ENCODE measurements around the gene CTCFL.

Gene CTCFL

GRCh38 chr20:57559658-57560553, 35.0 kb upstream of the CTCFL start:
- DNase-seq = no peak

GRCh38 chr20:57559289-57559634, 34.3 kb upstream of the CTCFL start:
- no peak for DNase-seq

GRCh38 chr20:57558614-57559288, 33.8 kb upstream of the CTCFL start:
- no peak for DNase-seq

GRCh38 chr20:57557926-57558613, 33.1 kb upstream of the CTCFL start:
- DNase-seq = no peak

- no peak for DNase-seq
Observed at GRCh38 chr20:57556980-57557274, 32.0 kb upstream of the CTCFL start.

- DNase-seq = no peak
Observed at GRCh38 chr20:57555457-57556184, 30.7 kb upstream of the CTCFL start.

GRCh38 chr20:57553376-57554018, 28.6 kb upstream of the CTCFL start:
- no peak for DNase-seq

- no peak for DNase-seq
Observed at GRCh38 chr20:57552471-57552870, 27.5 kb upstream of the CTCFL start.

GRCh38 chr20:57548177-57549058, 23.5 kb upstream of the CTCFL start:
- DNase-seq = no peak

- DNase-seq = no peak
Observed at GRCh38 chr20:57546956-57547649, 22.2 kb upstream of the CTCFL start.

GRCh38 chr20:57545927-57546662, 21.2 kb upstream of the CTCFL start:
- DNase-seq = no peak

- DNase-seq = no peak
Observed at GRCh38 chr20:57544838-57545564, 20.1 kb upstream of the CTCFL start.

- no peak for DNase-seq
Observed at GRCh38 chr20:57543754-57544153, 18.8 kb upstream of the CTCFL start.

GRCh38 chr20:57540890-57541580, 16.1 kb upstream of the CTCFL start:
- no peak for DNase-seq

- DNase-seq = no peak
Observed at GRCh38 chr20:57539889-57540288, 14.9 kb upstream of the CTCFL start.

GRCh38 chr20:57537822-57538221, 12.9 kb upstream of the CTCFL start:
- no peak for DNase-seq

GRCh38 chr20:57536771-57537724, 12.1 kb upstream of the CTCFL start:
- no peak for DNase-seq
